ENCODE data around the gene TAF11L2.
"Not testable (repeated sequence)": the region's sequence is repeated elsewhere in the genome, so short reads cannot be mapped to it uniquely, and the experiment has no call there.

Gene TAF11L2

DNA sequence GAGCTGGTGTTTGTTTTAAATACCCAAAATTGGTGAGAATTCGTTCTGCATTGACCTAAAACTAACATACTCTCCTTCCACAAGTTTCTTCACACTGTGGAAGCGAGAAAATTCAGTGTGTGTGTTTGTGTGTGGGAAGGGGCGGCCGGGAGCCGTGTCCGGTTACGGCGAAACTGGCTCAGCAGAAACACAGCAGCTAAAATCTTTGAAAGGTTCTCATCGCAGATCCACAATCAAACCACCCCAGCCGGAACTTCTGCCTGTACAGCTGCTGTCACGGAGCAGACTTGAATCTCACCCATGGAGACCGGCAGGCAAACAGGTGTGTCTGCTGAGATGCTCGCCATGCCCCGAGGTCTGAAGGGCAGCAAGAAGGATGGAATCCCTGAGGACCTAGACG, 30.3 kb downstream of the TAF11L2 start, which contains the start of gene TAF11L6:
Gene TAF11L6, plus strand, starts transcription at position 301 of the 400 bp plus-strand sequence.
- not testable (repeated sequence) for DNase-seq
